ENCODE results near the gene PRC1.
A peak's percentile ranks its signal among the peaks of the same experiment; 100 is the strongest.

DNA sequence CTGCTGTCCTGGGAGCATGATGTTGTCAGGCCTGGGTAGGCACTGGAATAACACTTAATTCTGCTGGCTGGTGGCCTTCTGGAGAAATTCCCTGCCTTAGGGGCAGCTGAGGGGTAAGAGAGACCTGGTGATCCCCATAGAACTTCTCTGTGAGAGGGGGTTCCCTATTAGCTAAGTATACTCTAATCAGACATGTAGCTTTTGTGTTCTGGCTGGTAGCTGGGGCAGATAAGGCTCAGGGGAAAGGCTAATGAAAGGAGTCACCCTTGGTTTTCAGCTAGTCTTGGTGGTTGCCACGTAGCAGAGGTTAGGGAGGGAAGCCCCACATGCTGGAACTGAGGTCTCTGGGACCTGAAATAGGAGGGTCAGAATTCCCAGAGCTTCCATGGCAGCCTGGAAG lies 61.0 kb downstream of the PRC1 start:
- TF ChIP-seq POLR2A (IDR thresholded peaks at IDR 0.05; ENCODE audit: low read length) (peak; percentile 51), GATA1 (IDR thresholded peaks at IDR 0.05; ENCODE audit: low read depth, low read length) (no peak)
